Iris pigment epithelial cell (primary cell): Measurements from ENCODE around the gene JADE2.
"Not testable (repeated sequence)": the region's sequence is repeated elsewhere in the genome, so short reads cannot be mapped to it uniquely, and the experiment has no call there.

Source experiments
- DNase-seq: peaks from one replicate; pipeline ENCODE4 v3.0.0-alpha.2; 2011; ENCODE audit warnings: low read depth

The JADE2 gene

GRCh38 chr5:134524826-134525682 is at the start of gene JADE2:
JADE2 (plus strand) TSS chr5:134525670; CDS start chr5:134535858, 10,188 bp downstream.
- peak; percentile 78 for DNase-seq

DNA sequence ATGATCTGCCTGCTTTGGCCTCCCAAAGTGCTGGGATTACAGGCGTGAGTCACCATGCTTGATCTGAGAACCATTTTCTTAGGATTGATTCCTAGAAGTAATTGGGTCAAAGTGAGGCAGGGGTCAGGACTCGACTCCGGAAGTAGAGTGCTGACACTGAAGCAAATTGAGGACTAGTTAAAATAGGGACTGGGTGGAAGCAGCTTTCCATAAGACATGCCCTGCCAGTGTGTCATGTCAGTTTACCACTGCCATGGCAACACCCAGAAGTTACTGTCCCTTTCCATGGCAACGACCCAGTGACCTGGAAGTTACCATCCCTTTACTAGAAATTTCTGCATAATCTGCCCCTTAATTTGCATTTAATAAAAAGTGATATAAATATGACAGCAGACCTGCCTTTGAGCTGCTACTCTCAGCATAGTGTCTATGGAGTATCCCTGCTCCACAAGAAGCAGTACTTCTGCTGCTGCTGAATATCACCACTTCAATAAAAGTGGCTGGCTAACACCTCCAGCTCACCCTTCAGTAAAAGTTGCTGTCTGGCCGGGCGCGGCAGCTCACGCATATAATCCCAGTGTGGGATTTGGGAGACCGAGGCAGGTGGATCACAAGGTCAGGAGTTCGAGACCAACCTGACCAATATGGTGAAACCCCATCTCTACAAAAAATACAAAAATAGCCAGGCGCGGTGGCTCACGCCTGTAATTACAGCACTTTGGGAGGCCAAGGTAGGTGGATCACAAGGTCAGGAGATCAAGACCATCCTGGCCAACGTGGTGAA is 47.8 kb upstream of the JADE2 start:
- peak; percentile 20 for DNase-seq

GRCh38 chr5:134479839-134480238 is 45.6 kb upstream of the JADE2 start:
- DNase-seq: no peak

- DNase-seq: no peak
Measured at GRCh38 chr5:134489227-134489944, 36.1 kb upstream of the JADE2 start.

GRCh38 chr5:134490255-134490924 is 35.1 kb upstream of the JADE2 start:
- DNase-seq: no peak

DNA sequence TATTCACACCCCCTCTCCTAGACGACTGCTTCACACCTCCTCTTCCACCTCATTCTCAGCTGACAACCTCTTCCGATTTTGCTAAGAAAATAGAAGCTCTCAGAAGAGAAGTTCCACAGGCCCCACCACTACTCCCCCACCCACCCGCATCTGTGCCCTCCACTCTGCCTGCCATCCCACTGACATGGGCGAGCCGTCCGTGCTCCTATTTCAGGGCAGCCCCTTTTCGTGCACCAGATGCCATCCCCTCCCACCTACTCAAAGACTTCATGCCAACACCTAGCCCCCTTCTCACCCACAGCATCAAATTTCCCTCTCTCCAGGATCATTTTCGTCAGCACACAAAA is 34.6 kb upstream of the JADE2 start:
- DNase-seq: no peak

GRCh38 chr5:134491841-134492442 is 33.5 kb upstream of the JADE2 start:
- DNase-seq: no peak

- no peak for DNase-seq
Measured at GRCh38 chr5:134492568-134492967, 32.9 kb upstream of the JADE2 start.

DNA sequence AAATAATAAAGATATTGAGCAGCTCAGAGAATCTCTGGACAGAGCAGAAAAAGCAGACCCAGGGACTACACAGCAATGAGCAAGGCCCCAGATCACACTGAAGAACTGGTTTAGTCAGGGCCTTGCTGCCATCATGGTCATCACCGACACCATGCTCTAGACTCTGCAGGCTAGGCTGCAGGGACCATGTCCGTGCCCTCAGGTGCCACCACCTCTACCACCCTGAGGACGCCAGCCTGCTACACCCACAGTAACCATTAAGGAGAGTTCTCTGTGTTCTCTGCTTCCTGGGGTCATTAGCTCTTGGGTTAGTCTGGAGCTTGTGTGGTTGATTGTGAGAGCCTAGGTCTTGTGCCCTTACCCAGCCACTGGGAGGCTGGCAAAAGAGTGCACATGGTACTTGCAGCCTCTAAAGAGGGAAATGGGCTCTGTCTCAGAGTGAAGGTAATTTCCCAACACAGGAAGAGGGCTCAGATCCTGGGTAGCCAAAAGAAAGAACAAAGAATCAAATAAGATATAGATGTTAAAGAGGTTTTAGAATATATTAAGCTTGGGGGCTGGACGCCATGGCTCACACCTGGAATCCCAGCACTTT is 31.9 kb upstream of the JADE2 start:
- DNase-seq: no peak

- DNase-seq: no peak
Measured at GRCh38 chr5:134494780-134495179, 30.7 kb upstream of the JADE2 start.

GRCh38 chr5:134499905-134500304 is 25.6 kb upstream of the JADE2 start:
- DNase-seq: not testable (repeated sequence)

DNA sequence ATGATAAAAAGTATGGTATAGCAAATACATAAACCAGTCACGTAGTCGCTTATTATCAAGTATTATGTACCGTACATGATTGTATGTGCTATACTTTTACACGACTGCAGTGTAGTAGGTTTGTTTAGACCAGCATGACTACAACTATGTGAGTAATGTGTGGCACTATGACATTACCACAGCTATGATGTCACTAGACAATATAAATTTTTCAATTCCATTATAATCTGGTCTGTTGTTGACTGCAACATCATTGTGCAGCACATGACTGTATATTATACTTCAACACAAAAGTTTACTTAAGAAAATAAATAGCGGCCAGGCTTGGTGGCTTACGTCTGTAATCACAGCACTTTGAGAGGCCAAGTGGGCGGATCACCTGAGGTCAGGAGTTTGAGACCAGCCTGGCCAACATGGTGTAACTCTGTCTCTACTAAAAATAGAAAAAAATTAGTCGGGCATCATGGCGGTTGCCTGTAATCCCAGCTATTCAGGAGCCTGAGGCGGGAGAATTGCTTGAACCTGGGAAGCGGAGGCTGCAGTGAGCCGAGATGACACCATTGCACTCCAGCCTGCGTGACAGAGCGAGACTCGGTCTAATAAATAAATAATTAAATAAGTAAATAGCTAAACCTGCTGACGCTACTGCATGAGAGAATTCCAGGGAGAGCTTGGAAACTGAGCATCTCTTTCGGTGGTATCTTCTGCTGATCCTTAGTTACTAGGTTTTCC is 24.6 kb upstream of the JADE2 start:
- no peak for DNase-seq

DNA sequence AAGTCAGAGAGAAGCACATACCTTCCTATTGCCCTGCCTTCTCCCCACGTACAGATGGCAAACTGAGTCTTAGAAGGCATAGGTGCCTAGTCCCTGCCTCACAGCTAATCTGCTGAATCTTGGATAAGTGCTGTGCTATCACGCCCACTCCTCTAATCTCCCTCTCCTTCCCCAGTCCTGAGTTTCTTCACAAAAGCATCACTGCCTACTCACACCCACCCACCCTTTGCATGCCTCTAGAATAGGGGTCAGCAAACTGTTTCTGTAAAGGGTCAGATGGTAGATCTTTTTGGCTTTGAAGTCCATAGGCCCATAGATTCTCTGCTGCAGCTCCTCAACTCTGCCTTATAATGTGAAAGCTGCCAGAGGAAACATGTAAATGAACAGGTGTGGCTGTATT is 23.2 kb upstream of the JADE2 start:
- no peak for DNase-seq

GRCh38 chr5:134503088-134503936 is 22.2 kb upstream of the JADE2 start:
- peak; percentile 99 for DNase-seq

- peak; percentile 44 for DNase-seq
Measured at GRCh38 chr5:134503937-134504437, 21.5 kb upstream of the JADE2 start.

- DNase-seq: no peak
Measured at GRCh38 chr5:134504629-134505300, 20.7 kb upstream of the JADE2 start.

DNA sequence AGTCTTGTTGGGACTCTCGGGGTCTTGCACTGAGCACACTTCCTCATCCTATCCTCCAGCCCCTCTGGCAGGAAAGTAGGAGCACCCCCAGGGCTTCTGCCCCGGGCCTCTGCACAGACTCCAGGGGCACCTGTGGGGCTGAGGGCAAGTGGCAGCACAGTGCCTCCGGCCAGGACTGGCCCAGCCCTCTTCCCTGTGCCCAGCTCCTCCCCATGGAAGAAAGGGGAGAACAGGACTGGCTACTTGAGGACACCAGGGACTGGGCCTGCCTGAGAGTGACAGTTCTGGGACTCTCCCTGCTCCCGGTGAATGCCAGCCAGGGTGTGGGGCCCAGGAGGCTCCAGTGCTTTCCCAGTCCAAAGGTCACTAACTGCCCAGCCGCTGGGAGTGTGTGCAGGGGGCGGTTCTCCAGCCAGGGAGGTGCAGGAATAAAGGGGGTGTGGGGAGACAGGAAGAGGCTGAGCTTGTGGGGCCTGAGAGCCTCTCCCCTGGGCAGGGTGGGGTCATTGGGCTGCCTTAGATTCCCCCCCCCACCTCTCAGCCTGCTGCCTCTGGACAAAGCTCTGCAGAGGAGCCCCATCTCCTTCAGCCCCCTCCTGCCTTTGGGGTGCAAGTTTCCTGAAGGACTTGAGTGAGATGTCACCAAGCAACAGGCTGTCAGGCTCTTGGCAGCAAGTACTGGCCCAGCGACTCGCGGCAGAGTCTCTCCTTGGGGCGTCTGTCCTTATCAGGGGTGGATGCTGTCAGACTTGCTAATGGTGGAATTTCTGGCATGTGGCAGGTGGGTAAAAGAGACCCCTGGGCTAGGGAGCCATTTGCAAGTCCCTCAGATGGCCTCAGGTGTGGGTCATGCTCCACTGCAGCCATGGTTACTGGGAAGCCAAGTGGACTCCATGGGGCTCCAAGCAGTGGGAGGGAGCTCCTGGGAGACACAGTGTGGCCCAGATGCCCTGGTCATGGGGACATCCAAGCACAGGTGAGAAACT is 19.1 kb upstream of the JADE2 start:
- DNase-seq: peak; percentile 15

DNA sequence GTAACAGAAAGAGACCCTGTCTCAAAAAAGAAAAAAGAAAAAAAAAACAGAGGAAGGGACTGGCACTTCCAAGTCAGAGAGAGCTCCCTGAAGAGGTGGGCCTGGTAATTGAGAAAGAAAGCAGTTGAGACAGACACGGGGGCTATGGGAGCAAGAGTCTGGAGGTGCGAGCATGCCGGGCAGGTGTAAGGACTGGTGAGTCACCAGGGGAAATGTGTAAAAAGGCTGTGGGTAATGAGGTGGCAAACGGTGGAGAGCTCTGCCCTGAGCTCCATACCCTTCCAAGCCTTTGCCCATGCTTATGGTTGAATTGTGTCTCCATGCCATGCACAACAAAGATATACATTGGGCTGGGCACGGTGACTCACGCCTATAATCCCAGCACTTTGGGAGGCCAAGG is 18.0 kb upstream of the JADE2 start:
- DNase-seq: no peak
